Tibial artery (tissue), 4 donors: ENCODE data around the gene BMPR1B.

Experiments
- DNase-seq, 2 donors: peaks; one replicate each; pipeline ENCODE4 v3.0.0-alpha.2; 2019
- H3K27ac ChIP-seq, 2 donors: fragments of 200-600 bp; sonication (generic) in 1 of 2; 1 replicate in 1 of 2; 2 replicates in 1 of 2; pipeline ENCODE4 v1.5.1; 2018 to 2019; ENCODE audit warnings: mild to moderate bottlenecking in 1 of 2
- H3K27me3 ChIP-seq, 2 donors: fragments of 200-600 bp; sonication (generic) in 1 of 2; one replicate each; pipeline versions ENCODE4 v1.5.1 to v1.6.0; 2016 to 2019
- H3K36me3 ChIP-seq, 3 donors: fragments of 200-600 bp; sonication (generic) in 2 of 3; one replicate each; pipeline ENCODE4 v1.5.1; 2016 to 2019; ENCODE audit warnings: mild to moderate bottlenecking in 2 of 3
- H3K4me1 ChIP-seq, 4 donors: fragments of 200-600 bp; sonication (generic) in 2 of 4; 1 replicate in 3 of 4; 2 replicates in 1 of 4; pipeline ENCODE4 v1.5.1; 2016 to 2019
- H3K4me3 ChIP-seq, 2 donors: fragments of 200-600 bp; sonication (generic) in 1 of 2; 1 replicate in 1 of 2; 2 replicates in 1 of 2; pipeline ENCODE4 v1.5.1; 2018 to 2019; ENCODE audit warnings: mild to moderate bottlenecking in 2 of 2
- H3K9me3 ChIP-seq, 3 donors: fragments of 200-600 bp; sonication (generic) in 1 of 3; one replicate each; pipeline ENCODE4 v1.5.1; 2016 to 2019
- CTCF ChIP-seq, 2 experiments: fragments of 200-600 bp in 1 of 2; fragments of 450-650 bp in 1 of 2; IDR thresholded peaks; one replicate each; pipeline ENCODE4 v1.5.1; 2017 to 2019; ENCODE audit warnings: antibody characterized with exemption in 2 of 2, mild to moderate bottlenecking in 1 of 2, moderate library complexity in 1 of 2
- intact Hi-C: fragments of 100-400 bp; cut with DNase I; formaldehyde crosslinking; loops from one replicate; pipeline ENCODE4 v1.15.0; 2023; ENCODE audit warnings: low total_unique reads

Gene BMPR1B

GRCh38 chr4:95158045-95158444 is 400.3 kb downstream of the BMPR1B start:
- Histone ChIP-seq H3K4me3 (no peak overlapping the region), H3K9me3 (no peaks in the 10 kb centered on the region), H3K27me3 (no peaks in the 10 kb centered on the region), H3K36me3 (no peaks in the 10 kb centered on the region), H3K27ac (no peak overlapping the region), H3K4me1 (no peaks in the 10 kb centered on the region)
- DNase-seq: no peak
- intact Hi-C loops: no loop called here
- TF ChIP-seq CTCF (IDR thresholded peaks at IDR 0.05): no peak

- Histone ChIP-seq H3K27me3 (no peaks in the 10 kb centered on the region), H3K4me3 (no peak overlapping the region), H3K27ac (no peak overlapping the region), H3K36me3 (no peaks in the 10 kb centered on the region), H3K4me1 (no peaks in the 10 kb centered on the region), H3K9me3 (no peaks in the 10 kb centered on the region)
- no peak for DNase-seq
- no peak for TF ChIP-seq CTCF (IDR thresholded peaks at IDR 0.05)
- intact Hi-C loops: no loop called here
Measured at GRCh38 chr4:95158626-95159025, 400.9 kb downstream of the BMPR1B start.

- Histone ChIP-seq H3K27ac (no peak overlapping the region), H3K9me3 (no peaks in the 10 kb centered on the region), H3K27me3 (no peaks in the 10 kb centered on the region), H3K4me1 (no peaks in the 10 kb centered on the region), H3K4me3 (no peak overlapping the region), H3K36me3 (no peaks in the 10 kb centered on the region)
- TF ChIP-seq CTCF (IDR thresholded peaks at IDR 0.05): no peak
- intact Hi-C loops: no loop called here
- DNase-seq: no peak
Measured at GRCh38 chr4:95159384-95159783, 401.6 kb downstream of the BMPR1B start.

GRCh38 chr4:95161781-95162469 is 404.2 kb downstream of the BMPR1B start:
- H3K27ac ChIP-seq: no peak overlapping the region
- H3K9me3 ChIP-seq: no peaks in the 10 kb centered on the region
- intact Hi-C loops: no loop called here
- no peak overlapping the region for H3K4me3 ChIP-seq
- DNase-seq: no peak
- H3K36me3 ChIP-seq: no peaks in the 10 kb centered on the region
- no peak for TF ChIP-seq CTCF (IDR thresholded peaks at IDR 0.05)
- no peaks in the 10 kb centered on the region for H3K4me1 ChIP-seq
- no peaks in the 10 kb centered on the region for H3K27me3 ChIP-seq

GRCh38 chr4:95162867-95163266 is 405.1 kb downstream of the BMPR1B start:
- H3K9me3 ChIP-seq: no peaks in the 10 kb centered on the region
- intact Hi-C loops: no loop called here
- no peak for TF ChIP-seq CTCF (IDR thresholded peaks at IDR 0.05)
- H3K36me3 ChIP-seq: no peaks in the 10 kb centered on the region
- no peak overlapping the region for H3K27ac ChIP-seq
- H3K4me3 ChIP-seq: no peak overlapping the region
- H3K4me1 ChIP-seq: no peaks in the 10 kb centered on the region
- DNase-seq: no peak
- H3K27me3 ChIP-seq: no peaks in the 10 kb centered on the region
